IPS-18c (cell line): ENCODE measurements around the gene HSPA1L.
"Not testable (repeated sequence)": the region's sequence is repeated elsewhere in the genome, so short reads cannot be mapped to it uniquely, and the experiment has no call there.

Experiments
- H3K4me3 ChIP-seq: 2 replicates; pipeline ENCODE4 v1.7.0; 2013; ENCODE audit warnings: low read depth, mild to moderate bottlenecking, low read length, moderate library complexity; ENCODE audit not compliant: insufficient read depth
- H3K9me3 ChIP-seq: one replicate; pipeline ENCODE4 v1.6.1; 2013; ENCODE audit warnings: mild to moderate bottlenecking, low read length, moderate library complexity; ENCODE audit not compliant: control insufficient read depth, insufficient read depth

HSPA1L gene

DNA sequence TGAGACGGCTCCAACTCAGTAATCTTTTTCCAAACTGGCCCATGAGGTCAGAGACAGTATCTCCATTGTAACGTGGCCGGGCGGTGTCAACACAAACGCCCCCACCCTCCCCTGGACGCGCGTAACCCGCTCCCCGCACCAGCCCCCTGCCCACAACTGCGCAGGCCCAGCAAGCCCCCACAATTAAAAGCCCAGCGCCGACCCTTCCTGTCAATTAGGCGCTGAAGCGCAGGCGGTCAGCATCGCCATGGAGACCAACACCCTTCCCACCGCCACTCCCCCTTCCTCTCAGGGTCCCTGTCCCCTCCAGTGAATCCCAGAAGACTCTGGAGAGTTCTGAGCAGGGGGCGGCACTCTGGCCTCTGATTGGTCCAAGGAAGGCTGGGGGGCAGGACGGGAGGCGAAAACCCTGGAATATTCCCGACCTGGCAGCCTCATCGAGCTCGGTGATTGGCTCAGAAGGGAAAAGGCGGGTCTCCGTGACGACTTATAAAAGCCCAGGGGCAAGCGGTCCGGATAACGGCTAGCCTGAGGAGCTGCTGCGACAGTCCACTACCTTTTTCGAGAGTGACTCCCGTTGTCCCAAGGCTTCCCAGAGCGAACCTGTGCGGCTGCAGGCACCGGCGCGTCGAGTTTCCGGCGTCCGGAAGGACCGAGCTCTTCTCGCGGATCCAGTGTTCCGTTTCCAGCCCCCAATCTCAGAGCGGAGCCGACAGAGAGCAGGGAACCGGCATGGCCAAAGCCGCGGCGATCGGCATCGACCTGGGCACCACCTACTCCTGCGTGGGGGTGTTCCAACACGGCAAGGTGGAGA lies at the start of gene HSPA1L, which contains the start of gene HSPA1A:
Gene HSPA1L, minus strand, starts transcription at position 259 of the 814 bp plus-strand sequence. CDS start 3,311 bp downstream, outside the sequence.
Gene HSPA1A, plus strand, starts transcription at position 519 of the 814 bp plus-strand sequence. Its CDS starts 214 bp downstream, at position 733.
- Histone ChIP-seq H3K4me3 (peak within 1 kb of the TSS; percentile 66), H3K9me3 (no peaks in the 10 kb centered on the region)

DNA sequence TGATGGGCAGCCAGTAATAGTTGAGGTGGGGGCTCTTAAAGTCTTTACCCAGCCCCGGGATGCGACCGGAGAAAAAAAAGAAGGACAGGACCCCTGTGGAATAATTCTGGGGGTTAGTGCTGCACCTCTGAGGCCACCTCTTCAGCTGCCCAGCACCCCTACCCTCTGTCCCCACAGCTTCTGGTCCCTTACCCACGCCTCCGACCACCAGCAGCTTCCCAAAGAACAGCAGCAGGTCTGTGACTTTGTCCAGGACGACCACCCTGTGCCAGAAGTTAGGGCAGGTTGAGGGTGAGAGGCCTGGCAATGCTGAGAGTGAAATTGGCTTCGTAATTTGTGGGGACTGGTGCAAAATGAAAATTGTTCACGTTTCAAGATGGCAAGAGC lies 49.7 kb upstream of the HSPA1L start:
- Histone ChIP-seq H3K4me3 (no peak overlapping the region), H3K9me3 (no peaks in the 10 kb centered on the region)

DNA sequence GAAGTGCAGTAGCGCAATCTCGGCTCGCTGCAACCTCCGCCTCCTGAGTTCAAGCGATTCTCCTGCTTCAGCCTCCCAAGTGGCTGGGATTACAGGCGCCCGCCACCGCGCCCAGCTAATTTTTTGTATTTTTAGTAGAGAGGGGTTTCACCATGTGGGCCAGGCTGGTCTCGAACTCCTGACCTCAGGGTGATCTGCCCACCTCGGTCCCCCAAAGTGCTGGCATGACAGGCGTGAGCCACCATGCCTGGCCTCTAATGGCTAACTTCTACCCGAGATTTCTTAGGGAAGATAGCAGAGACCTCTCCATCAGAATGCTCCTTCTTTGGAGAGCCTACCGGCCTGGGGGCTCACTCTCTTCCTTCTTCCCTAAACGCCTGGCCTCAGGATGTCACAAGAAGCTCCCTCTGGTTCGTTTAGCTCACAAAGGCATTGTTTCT lies 49.1 kb upstream of the HSPA1L start:
- H3K4me3 ChIP-seq: peak overlapping the region; percentile 52; the same call in 1 of the 2 replicates
- H3K9me3 ChIP-seq: not testable (repeated sequence)

DNA sequence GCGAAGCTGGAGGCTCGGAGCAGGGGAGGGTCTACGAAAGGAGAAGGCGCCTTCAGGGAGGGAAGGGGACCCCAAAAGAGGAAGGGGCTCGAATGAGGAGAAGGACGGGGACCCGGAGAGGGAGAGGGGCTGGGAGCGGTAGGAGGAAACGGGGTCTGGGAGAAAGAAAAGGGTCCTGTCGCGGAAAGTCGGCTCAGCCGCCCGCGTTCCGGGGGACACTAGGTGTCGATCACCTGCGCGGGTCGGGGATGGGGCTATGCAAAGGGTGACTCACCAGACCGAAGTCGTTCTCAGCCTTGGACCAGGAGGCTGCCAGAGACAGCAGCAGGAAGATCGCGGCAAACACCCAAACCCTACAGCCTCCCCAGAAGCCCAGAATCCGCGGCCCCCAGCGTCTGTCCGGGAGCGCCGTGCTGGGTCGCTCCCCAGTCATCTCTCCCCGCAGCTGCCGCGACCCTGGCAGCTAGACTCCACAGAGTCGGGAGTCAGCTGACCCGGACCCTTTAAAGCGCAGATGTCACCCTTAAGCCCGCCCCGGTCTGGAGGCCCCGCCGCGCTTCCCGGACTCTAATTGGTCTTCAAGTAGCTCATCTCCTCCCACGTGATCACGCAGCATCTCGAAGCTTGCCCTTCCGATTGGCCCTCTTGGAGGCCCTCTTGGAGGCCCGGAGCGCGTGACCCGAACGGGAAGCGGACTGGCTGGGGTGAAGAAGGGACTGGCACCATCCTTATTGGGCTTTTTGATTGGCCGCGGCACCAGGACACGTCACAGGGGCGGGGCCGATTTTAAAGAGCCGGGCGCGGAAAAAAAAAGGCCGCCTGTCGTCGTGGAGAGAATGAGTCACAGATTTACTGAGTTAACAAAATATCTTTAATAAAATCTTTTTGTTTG lies 47.5 kb upstream of the HSPA1L start, which contains the start of gene NEU1:
Gene NEU1, minus strand, starts transcription at position 478 of the 892 bp plus-strand sequence. Its CDS starts 45 bp downstream, at position 433.
- H3K9me3 ChIP-seq: no peaks in the 10 kb centered on the region
- H3K4me3 ChIP-seq: peak within 1 kb of the TSS; percentile 82

DNA sequence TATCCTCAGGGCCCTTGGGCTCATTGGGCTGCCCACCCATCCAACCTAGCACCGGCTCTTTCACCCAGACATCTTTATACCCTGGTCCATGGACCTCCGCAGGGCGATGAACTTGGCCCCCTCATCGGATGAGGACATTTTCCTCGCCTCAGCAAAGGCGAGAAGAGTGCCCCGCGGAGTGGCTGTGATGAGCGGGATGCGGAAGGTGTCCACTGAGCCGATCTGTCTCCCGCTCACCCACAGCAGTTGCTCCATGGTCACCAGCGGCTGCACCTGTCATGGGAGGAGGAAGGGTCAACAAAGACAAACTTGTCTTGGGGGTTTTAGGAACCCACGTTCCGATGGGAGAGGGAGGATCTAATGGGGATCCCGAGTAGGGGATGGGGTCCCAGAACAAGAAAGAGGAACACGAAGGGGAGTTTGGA lies 46.8 kb upstream of the HSPA1L start:
- Histone ChIP-seq H3K9me3 (no peaks in the 10 kb centered on the region), H3K4me3 (peak overlapping the region; percentile 82)

DNA sequence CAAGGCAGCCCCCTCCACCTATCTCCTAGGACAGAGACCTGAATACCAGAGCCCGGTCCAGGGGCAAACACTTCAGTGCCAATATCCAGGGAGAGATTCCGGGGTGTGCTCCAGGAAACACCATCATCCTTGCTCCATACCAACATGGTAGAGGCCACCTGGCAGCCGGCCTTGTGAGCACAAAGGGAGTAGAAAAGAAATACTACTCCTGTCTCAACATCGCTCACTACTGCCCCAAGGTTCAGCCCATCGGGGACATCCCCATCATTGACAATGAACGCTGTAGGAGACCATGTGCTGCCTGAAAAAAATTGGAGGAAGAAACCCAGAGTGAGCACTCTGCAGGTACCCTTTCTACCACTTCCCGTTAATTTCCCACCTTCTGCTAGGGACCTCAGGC lies 46.1 kb upstream of the HSPA1L start:
- Histone ChIP-seq H3K9me3 (no peaks in the 10 kb centered on the region), H3K4me3 (no peak overlapping the region)

DNA sequence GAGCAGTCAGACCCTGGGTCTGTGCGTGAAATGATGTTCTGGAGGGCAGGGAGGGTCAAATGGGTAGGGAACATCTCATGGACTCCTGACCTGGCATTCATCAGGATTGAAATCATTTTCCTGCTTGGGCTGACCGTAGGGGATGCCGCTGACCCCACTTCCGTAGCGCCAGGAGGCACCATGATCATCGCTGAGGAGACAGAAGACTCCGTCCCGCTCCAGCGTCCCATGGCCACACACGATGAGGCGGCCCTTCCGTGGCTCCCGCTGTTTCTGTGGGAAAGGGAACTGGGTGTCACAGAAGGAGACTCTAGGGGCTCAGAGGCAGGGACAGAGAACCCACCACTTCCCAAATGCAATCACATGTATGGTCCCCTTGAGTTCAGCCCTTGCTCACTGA lies 45.3 kb upstream of the HSPA1L start:
- H3K4me3 ChIP-seq: no peak overlapping the region
- H3K9me3 ChIP-seq: no peaks in the 10 kb centered on the region

DNA sequence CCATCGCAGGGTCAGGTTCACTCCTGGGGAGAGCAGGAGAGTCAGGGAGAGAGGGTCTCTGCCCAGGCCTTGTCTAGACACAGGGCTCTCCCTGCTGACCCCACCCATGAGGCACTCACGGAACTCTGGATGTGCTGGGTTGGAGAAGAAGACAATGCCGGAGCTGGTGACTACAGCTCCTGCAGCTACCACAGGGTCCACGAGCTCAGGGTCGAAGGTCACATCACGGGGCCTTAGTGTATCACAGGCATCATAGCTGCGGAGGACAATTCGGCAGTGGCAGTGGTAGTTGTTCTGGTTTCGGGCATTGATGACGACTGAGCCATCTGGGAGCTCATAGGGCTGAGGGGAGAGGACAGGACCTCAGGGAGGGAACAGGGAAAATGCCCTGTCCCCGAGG lies 44.8 kb upstream of the HSPA1L start:
- H3K9me3 ChIP-seq: no peaks in the 10 kb centered on the region
- no peak overlapping the region for H3K4me3 ChIP-seq

DNA sequence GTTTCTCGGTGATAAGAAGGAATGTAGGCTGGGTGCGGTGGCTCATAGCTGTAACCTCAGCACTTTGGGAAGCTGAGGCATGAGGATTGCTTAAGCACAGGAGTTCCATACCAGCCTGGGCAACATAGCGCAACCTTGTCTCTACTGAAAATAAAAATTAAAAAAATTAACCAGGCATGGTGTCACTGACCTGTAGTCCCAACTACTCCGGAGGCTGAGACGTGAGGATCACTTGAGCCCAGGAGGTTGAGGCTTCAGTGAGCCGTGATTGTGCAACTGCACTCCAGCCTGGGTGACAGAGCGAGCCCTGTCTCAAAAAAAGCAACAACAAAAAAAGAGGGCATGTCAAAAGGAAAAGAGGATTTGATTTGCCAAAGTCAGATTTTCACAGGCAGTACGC lies 43.6 kb upstream of the HSPA1L start:
- no peak overlapping the region for H3K4me3 ChIP-seq
- no peaks in the 10 kb centered on the region for H3K9me3 ChIP-seq

DNA sequence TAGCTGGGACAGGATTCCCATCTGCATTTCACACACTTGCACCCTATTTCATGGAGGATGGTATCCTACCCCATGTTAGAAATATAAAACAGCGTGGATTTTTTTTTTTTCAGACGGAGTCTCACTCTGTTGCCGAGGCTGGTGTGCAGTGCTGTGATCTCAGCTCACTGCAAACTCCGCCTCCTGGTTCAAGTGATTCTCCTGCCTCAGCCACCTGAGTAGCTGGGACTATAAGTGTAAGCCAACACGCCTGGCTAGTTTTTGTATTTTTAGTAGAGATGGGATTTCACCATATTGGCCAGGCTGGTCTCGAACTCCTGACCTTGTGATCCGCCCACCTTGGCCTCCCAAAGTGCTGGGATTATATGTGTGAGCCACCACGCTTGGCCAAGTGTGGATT lies 42.7 kb upstream of the HSPA1L start:
- H3K9me3 ChIP-seq, H3K4me3 ChIP-seq: not testable (repeated sequence)

DNA sequence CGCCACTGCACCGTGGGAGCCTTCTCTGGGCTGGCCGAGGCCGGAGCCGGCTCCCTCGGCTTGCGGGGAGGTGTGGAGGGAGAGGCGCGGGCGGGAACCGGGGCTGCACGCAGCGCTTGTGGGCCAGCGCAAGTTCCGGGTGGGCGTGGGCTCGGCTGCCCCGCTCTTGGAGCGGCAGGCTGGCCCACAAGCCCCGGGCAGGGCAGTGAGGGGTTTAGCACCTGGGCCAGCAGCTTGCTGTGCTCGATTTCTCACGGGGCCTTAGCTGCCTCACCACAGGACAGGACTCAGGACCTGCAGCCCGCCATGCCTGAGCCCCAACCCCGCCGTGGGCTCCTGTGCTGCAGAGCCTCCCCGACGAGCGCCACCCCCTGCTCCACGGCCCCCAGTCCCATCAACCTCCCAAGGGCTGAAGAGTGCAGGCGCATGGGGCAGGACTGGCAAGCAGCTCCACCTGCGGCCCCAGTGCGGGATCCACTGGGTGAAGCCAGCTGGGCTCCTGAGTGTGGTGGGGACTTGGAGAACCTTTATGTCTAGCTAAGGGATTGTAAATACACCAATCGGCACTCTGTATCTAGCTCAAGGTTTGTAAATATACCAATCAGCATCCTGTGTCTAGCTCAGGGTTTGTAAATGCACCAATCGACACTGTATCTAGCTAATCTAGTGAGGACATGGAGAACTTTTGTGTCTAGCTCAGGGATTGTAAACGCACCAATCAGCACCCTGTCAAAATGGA lies 37.1 kb upstream of the HSPA1L start:
- not testable (repeated sequence) for H3K4me3 ChIP-seq

DNA sequence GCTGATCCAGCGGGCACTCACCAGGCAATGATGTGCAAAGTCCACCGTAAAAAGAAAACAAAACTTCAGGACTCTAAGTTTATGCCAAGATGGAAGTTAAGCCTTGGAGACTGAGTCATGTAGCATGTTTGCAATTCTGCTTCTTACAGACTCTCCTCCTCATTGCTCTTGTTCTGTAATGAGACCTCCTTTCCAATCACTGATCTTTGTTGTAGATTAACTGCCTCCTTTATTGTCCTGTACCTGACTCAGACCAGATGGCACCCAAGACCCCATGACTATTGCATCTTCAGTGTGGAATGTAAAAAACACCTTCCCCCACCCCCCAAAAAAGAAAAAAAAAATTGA lies 36.4 kb upstream of the HSPA1L start:
- H3K4me3 ChIP-seq: no peak overlapping the region
- peaks cover 2% of the 10 kb centered on the region for H3K9me3 ChIP-seq

More for the DNA sequence above, 37.1 kb upstream of the HSPA1L start:
- not testable (repeated sequence) for H3K9me3 ChIP-seq

DNA sequence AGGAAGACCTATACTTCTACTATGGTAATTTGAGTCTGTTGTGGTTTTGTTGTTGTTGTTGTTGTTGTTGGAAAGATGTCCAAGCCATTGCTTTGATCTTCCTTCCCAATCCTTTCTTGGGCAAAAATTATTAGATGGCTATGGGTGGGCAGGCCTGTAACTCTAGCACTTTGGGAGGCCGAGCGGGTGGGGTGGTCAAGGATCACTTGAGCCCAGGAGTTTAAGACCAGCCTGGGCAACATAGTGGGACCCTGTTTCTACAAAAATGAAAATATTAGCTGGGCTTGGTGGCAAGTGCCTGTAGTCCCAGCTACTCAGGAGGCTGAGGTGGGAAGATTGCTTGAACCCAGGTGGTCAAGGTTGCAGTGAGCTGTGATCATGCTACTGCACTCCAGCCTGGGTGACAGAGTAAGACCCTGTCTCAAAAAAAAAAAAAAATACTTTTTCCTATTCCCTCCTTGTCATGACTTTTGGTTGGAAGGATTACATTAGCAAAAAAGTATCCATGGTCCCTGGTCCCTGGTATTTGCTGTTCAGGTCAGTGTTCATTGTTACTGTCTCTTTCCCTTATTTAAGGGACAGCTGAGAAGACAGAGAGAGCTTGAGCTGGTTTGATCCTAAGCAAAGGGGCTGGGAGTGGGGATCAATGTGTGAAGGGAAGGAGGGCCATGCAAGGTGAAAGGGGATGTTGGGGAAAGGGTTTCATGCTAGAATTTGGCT lies 35.8 kb upstream of the HSPA1L start:
- H3K4me3 ChIP-seq: no peak overlapping the region

DNA sequence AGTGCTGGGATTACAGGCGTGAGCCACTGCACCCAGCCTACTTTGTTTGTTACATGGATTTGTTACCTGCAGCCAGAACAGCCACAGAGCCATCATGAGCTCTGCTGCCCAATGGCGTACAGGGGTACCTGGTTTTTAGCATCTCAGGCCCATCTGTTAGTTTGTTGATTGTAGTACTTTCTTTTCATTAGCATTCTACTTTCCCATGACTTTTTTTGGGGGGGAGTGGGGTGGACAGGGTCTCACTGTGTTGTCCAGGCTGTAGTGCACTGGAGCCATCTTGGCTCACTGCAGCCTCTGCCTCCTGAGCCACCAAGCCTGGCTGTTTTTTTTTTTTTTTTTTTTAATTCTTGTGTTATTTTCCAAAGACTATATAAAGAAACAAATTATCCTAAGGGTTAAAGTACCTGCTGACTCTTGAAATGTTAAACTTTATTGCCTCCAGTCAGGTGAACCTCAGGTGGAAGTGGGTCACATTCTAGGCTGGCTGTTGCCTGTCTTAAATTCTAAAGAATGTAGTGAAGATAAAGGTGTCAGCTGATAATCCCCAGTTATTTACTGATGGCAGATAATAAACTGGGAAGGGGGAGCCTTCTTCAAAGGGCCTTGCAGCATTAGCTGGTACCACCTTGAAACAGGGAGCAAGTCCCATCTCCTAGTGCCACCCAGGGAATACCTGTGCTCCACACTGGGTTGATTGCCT lies 32.3 kb upstream of the HSPA1L start:
- peaks cover 5% of the 10 kb centered on the region for H3K9me3 ChIP-seq
- no peak overlapping the region for H3K4me3 ChIP-seq

More for the DNA sequence above, 35.8 kb upstream of the HSPA1L start:
- H3K9me3 ChIP-seq: peaks cover 2% of the 10 kb centered on the region

DNA sequence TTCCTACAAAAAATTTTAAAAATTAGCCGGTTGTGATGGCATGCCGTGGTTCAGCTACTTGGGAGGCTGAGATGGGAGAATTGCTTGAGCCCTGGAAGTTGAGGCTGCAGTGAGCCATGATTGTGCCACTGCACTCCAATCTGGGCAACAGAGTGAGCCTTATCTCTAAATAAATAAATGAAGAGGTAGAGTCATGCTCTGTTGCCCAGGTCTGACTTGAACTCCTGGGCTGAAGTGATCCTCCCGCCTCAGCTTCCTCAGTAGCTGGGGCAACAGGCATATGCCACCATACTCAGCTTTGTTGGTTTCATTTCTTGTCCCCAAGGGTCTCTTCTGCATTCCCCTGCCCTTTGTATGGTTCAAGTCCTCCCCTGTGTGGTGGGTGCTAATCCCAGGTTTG lies 29.4 kb upstream of the HSPA1L start:
- Histone ChIP-seq H3K9me3 (peaks cover 5% of the 10 kb centered on the region), H3K4me3 (no peak overlapping the region)

DNA sequence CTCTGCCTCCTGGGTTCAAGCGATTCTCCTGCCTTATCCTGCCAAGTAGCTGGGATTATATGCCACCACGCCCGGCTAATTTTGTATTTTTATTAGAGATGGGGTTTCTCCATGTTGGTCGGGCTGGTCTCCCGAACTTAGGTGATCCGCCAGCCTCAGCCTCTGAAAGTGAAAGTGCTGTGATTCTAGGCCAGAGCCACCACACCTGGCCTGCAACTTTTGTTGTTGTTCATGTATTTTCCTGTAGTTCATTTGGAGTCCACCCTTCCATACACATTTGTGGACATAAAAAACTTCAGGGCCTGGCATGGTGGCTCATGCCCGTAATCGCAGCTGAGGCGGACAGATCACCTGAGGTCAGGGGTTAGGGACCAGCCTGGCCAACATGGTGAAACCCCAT lies 27.0 kb upstream of the HSPA1L start:
- H3K9me3 ChIP-seq: peaks cover 5% of the 10 kb centered on the region
- H3K4me3 ChIP-seq: no peak overlapping the region
